NCI-H1092 treated with DMSO at 0.1 percent for 48 hours (cell line): Measurements from ENCODE around the gene ZDHHC16.
"Not testable (repeated sequence)": the region's sequence is repeated elsewhere in the genome, so short reads cannot be mapped to it uniquely, and the experiment has no call there.

ENCODE experiments used
- DNase-seq: peaks from one replicate; lab custom pipeline; 2025; lab: John Stamatoyannopoulos, UW

The ZDHHC16 gene

DNA sequence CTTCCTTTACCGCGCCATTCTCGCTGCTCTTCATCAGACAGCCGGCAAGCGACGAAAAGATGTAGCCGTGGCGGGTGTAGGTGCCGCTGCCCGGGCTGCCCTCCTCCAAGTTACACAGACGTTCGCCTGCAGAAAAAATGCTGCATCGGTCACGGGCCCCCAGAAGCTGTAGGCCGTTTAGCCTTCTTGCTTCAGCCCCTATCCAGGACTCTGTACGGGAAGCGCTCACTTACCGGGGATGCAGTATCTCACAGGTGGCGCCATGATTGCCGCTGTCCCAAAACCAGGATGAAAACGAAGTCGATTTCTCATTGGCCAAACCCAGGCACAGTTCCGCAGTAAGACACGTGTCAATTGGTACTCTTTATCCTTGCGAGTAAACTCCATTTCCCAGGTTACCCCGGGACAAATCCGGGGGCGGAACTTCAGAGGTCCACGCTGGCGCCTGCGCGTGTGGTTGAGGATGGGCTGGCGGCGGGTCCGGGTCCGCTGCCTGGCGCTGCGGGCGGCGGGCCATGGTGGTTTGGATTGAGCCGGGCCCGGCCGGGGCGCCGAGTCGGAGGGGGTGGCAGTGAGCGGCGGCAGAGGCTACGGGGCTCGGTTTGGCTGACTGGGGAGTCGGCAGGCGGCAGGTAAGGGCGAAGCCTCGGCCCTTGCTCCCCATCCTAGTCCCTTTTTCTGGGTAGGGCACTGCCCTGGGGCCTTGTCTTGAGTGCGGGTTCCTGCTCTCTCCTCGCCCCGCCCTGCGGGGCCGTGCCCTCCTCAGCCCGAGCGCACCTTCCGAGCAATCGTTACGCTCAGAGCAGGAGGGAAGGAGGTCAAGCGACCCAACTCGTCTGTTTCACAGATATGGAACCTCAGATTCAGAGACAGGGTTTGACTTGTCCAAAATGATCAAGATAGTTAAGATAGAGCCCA lies at the start of gene ZDHHC16, which contains the start of gene EXOSC1:
ZDHHC16 (plus strand) TSS at position 454 of the 918 bp plus-strand sequence. CDS start 5,501 bp downstream, outside the sequence.
EXOSC1 (minus strand) TSS at position 285 of the 918 bp plus-strand sequence; CDS start at position 264, 21 bp downstream.
- DNase-seq, result peak; percentile 90

DNA sequence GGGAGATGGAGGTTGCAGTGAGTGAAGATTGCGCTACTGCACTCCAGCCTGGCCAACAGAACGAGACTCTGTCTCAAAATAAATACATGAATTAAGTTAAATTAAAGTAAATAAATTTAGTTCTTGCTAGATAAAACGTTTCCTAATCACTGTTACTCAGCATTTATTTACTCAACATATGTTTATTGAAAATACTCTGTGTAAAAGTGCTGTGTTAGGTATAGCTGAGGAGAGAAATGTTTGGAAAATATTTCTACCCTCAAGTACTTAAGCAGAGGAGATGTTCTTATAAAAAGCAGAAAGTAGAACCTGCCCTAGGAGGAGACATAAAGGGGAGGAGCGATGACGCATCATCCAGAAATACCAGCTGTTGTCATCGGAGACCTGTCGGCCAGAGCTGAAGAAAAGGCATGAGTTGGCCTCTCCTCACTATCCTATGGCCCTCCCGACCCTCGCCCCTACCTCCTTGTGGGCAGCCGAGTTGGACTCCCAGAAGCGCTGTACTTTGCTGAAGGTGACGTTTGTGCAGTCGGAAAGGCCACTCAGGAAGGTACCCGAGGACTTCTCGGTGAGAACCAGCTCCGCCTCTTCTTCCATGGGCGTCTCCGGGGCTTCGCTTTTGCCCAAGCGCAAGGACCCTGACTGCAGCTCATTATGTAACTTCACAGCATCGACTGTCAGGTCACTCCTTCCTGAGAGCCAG lies 46.0 kb upstream of the ZDHHC16 start:
- DNase-seq, result no peak

DNA sequence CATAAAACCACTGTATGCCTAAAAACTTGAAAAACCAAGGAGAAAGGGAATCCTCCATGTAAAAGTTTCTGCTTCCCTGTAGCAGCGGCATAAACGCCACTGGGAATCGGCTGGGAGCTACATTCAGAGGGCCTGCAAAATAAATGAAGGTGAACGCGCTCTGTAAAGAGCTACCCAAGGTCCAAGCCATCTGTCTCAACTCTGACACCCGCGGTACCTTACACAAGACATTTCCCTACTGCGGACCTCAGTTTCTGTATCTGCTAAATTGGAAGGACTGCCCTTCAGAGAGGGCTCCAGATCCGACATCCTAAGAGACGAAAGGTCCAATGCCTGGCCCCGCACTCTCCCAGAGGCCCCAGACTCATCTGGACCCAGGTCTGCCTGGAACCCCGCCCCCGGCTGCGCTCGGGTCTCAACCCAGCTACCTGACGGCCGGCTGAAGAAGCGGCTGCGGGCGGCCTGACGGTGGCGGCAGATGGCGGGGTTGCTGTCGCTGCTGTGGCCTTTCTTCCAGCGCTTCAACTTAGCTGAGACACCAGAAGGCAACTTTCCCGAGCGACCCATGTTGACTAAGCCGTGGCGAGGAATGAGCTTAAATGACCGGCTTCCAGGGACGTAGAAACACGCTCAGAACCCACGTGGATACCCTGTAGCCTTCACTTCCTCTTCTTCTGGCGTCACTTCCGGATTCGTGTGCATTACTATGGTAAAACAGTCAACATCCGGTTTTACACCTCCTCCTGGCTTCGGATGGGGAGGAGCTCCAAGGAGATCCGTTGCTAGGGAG lies 45.1 kb upstream of the ZDHHC16 start, which contains the start of gene RRP12:
RRP12 (minus strand) TSS at position 676 of the 790 bp plus-strand sequence; CDS start at position 567, 109 bp downstream.
- DNase-seq, result peak; percentile 86

DNA sequence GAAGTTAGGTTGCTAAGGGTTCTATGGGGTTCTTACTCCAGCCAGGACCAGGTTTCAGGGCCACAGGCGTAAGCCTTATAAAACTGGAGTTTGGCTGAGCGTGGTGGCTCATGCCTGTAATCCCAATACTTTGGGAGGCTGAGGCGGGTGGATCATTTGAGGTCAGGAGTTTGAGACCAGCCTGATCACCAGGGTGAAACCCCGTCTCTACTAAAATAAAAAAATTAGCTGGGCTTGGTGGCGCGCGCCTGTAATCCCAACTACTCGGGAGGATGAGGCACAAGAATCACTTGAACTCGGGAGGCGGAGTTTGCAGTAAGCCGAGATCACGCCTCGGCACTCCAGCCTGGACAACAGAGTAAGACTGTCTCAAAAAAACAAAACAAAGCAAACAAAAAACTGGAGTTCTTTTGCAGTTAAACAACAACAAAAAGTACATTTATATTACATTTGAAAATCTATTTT lies 44.5 kb upstream of the ZDHHC16 start:
- no peak for DNase-seq

DNA sequence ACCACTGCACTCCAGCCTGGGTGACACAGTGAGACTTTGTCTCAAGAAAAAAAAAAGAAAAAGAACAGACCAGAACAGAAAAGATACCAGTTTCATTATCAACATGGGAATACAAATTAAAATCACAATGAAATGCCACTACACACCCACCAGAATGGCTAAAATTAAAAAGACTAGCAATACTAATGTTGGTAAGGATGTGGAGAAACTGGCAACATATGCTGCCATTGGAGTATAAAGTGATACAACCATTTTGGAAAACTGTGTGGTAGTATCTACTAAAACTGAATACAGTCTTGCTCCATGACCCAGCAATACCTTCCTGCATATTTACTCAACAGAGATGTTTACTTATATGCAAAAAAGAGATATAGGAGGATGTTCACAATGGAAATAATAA lies 41.9 kb upstream of the ZDHHC16 start:
- DNase-seq, result no peak

DNA sequence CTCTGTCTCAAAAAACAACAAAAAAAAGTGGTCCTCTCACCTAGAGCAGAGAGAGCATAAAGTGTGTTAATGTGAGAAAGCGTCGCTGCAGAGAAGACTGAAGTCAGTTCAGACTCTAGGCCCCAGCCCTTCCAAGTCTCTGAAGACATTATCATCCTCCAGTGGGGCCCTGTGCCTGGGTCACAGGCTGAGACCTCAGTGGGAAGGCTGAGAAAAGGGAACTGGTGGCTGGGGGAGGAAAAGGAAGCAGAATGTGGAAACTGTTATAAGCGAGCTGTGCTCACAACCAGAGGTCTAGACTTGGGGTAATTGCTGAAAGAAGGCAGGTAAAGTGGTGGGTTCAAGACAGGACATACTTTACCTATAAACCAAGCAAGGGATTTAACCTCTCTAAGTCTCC lies 39.9 kb upstream of the ZDHHC16 start:
- no peak for DNase-seq

DNA sequence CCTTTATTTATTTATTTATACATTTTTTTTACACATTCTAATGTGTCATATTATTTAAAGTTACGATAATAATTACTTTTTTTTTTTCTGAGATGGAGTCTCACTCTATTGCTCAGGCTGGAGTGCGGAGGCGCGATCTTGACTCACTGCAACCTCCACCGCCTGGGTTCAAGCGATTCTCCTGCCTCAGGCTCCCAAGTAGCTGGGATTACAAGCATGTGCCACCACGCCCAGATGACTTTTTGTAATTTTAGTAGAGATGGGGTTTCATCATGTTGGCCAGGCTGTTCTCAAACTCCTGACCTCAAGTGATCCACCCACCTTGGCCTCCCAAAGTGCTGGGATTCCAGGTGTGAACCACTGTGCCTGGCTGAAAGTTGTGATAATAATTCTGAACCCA lies 39.5 kb upstream of the ZDHHC16 start:
- not testable (repeated sequence) for DNase-seq

DNA sequence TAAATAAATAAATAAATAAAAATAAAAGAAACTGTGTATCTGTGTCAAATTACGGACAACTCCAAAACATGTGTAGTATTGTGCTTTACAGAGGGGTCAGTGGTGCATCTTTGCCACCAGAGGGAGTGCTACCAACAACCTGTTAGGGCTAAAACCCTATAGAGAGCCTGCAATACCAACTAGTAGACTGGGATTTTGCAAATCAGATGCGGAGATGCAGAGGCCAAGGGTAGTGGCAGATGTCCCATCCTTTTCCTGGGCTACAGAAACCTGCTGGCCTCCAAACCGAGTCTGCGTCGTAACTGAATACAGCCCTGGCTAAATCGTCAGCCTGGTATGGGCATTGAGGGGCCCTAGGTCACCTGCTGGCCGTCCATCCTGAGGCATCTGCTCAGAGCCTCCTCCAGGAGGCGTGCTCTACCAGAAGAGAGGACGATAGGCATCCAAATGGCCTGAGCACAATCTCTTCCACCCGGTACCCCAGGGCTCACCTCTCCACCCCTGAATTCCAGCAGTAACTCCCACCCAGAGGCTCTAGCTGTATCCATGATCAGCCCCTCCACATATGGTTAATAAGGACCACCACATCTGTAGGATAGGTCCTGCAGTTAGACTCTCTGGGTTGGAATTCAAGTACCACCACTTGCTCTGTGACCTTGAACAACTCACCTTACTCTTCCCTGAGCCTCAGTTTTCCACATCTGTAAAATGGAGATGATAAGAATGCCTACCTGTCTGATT lies 38.6 kb upstream of the ZDHHC16 start:
- DNase-seq, result peak; percentile 84

DNA sequence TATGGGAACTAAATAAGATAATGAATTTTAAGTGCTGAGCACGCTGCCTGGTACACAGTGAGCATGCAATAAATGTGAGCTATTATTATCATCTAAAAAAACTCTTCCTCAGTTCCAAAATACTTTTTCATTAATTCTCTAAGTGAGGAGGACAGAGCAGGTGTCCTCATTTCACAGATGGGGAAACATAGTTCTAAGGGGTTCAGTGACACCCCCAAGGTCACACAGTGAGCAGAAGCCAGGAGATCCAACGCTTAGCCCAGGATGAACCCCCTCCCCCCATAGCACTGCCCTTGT lies 38.1 kb upstream of the ZDHHC16 start:
- DNase-seq, result no peak

DNA sequence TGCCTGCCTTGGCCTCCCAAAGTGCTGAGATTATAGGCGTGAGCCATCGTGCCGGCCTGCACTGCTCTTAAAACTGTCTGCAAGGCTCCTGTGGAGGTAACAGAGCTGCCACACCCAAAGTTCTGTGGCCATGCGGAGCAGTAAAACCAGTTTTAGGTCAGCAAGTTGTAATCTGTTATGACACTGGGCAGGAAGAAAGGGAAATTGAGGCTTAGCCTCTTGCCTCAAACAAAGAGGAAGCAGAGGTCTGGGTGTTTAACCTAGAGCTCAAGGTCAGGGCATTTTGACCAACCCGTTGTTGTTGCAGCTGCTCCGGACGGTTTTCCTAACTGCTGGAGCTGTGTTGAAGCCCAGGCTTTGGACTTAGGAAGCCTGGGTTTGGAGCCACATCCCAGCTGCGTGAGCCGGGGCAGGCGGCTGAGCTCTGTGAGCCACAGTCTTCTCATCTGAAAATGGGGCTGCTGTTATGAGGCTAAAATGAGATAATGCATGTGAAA lies 37.4 kb upstream of the ZDHHC16 start:
- DNase-seq, result no peak

DNA sequence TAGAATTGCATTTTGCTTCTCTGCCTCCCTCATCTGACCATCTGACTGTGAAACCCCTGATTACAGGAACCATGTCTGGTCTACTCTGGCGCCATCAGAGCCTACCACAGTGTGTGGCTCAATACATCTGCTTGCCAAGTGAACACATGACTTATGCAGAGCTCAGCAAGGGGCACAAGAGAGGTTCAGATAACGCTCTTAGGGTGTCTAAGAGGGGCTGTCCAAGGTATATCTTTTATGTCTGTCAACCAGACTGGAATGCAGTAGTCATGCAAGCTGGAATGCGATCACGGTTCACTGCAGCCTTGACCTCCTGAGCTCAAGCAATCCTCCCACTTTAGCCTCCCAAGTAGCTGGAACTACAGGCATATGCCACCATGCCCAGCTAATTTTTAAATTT lies 34.6 kb upstream of the ZDHHC16 start:
- no peak for DNase-seq

DNA sequence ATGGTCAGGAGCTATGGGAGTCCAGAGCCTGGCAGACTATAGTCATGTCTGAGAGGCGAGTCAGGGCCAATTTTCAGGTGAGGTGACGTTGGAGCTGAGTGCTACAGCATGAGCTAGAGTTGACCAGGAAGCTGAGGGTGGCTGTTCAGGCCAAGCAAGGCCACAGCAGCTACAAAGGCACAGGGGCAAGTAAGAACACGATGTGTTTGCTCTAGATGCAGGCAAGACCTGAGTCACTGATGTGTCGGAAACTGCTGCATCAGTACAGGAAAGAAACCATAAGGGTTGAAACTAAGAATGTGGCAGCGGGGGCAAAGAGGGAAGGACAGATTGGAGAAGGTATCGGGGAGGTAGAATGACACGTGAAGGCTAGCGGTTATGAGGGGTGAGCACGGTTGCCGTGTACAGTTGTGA lies 33.1 kb upstream of the ZDHHC16 start:
- DNase-seq, result no peak

DNA sequence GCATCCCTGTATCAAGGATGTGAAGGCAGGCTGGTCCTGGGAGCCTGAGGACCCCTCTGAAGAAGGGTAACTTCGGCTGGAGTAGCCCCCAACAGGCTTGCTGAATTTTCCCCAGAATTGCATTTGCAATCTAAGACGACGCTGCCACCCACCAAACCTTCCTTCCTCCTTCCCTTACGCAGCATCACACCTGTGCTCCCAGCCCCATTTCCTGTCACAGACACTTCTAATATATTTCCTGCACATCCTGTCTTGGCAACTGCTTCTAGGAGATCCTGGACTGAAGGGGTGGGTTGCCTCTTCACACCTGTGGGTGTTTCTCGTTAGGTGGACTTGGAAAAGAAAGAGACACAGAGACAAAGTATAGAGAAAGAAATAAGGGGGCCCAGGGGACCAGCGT lies 29.4 kb upstream of the ZDHHC16 start:
- no peak for DNase-seq

DNA sequence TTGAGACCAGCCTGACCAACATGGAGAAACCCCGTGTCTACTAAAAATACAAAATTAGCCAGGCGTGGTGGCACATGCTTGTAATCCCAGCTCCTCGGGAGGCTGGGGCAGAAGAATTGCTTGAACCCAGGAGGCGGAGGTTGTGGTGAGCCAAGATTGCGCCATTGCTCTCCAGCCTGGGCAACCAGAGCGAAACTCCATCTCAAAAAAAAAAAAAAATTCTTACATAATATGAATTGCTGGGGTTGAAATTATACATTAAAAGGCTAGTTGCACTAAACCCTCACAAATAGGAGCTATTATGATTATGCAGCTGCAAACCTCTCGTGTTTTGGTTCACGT lies 22.2 kb upstream of the ZDHHC16 start:
- DNase-seq, result not testable (repeated sequence)

DNA sequence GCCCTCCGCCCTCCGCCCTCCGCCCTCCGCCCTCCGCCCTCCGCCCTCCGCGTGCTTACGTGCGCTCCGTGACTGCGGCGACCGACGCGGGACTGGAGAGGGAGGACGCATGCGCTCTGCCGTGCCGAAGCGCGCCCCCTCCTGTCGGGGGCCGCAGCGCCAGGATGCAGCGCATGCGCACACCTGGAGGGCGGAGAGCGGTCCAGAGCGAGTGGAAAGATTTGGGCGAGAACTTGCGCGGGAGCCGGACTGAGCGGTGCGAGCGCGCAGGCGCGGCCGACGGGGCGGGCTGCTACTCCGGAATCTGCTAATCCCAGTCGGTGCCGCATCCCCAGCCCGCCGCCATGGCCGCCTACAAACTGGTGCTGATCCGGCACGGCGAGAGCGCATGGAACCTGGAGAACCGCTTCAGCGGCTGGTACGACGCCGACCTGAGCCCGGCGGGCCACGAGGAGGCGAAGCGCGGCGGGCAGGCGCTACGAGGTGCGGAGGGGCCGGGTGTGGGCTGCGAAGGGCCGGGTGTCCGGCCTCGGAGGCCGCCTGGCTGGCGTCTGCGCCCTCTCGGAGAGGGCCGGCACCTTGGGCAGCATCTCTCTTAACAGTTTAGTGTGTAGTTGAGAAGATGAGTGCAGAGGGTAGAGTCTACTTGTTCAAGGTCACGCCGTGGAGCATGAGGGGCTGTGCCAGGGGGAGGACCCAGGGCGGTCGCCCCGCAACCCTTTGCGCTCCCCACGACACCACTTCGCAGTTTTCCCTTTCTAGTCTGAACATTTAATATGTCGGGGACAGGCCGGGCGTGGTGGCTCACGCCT lies 19.8 kb upstream of the ZDHHC16 start, which contains the start of gene PGAM1:
PGAM1 (plus strand) TSS at position 228 of the 812 bp plus-strand sequence; CDS start at position 345, 117 bp downstream.
- peak; percentile 91 for DNase-seq

DNA sequence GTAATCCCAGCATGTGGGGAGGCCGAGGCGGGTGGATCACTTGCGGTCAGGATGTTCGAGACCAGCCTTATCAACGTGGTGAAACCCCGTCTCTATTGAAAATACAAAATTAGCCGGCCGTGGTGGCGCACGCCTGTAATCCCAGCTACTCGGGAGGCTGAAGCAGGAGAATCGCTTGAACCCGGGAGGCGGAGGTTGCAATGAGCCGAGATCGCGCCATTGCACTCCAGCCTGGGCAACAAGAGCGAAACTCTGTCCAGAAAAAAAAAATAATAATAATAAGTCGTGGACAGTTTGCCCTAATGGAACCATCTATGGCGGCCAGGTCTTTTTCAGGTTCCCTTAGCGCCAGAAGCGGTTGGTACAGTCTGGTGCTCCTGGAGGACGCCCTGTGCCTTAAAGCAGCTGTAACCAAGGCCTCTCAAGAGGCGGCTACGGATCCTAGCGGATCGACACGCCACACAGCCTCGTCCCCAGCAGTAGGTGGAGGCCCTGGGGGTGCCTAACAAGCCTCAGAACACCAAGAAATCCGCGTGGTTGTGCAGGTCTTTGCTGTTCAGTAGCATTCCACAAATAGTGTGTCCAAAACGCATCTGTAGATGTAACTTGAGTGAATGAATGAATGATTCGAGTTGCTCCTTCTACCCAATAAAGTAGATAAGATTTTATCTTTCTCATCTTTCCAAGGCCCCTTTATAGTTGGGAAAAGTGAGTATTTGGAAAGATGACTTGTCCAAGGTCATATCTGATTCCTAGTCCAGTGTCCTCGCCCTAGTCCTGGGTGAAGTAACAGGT lies 19.0 kb upstream of the ZDHHC16 start:
- DNase-seq, result peak; percentile 5

DNA sequence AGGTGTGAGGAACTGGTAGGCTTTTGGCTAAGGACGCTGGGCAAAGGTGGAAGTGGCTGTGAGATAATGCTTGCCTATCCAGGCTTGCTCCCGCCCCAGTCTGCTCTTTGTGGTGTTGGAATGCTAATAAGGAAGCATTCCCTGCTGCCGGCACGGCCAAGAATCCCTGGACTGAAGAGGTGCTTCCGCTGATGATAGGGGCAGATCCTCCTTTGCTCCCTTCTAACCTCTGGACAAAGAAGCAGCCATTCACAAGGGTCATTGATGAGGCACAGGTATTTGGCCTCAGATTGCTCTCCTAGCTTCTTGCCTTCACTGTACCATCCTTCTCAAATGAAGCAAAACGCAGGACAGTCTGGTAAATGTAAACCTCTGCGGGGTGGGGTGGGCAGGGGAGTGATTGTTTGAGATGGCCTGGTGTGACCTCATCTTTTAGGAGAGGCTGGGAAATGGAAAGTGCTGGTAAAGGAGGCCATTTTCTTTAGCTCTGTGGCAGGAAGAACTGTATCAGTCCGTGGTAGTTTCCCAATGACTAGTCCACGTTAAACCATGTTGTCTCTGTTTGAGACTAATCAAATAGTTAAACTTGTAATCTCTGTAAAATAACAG lies 18.3 kb upstream of the ZDHHC16 start:
- no peak for DNase-seq

DNA sequence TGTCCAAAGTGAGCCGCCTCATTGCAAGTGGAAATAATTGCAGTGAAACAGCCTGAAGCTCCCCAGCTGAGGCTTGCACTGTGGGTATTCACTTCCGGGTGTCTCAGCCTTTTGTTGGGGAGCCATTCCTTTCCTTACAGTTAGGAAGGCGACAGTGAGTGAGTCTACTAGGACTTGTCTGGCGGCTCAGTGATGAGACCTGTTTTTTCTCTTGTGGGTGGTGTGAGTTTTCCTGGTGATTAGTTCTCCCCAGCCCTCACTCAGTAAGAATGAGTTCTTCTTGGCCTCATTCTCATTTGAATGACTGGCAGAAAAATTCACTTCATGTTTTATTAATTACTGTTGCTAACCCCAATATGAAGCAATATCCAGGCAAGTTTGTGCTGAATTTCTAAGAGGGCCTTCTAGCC lies 17.4 kb upstream of the ZDHHC16 start:
- no peak for DNase-seq

DNA sequence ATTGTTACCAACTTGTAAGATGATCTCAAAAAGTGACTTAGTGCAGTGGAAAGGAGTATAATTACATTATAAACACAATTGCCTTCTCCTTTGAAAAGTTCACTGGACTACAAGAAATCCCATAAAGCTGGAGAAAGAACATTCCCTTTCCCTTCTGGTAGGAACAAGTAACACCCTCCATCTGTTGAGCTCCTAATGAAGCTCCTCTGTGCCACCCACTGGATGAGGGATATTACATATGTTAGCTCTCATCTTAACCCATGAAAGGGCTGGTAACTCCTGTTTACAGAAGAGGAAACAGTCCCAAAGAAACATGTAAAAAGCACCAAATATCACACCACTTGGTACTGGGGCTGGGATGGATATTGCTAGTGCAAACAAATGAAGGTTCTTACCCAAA lies 11.9 kb upstream of the ZDHHC16 start:
- DNase-seq, result no peak
